ENCODE measurements around the gene CDCA8.

DNA sequence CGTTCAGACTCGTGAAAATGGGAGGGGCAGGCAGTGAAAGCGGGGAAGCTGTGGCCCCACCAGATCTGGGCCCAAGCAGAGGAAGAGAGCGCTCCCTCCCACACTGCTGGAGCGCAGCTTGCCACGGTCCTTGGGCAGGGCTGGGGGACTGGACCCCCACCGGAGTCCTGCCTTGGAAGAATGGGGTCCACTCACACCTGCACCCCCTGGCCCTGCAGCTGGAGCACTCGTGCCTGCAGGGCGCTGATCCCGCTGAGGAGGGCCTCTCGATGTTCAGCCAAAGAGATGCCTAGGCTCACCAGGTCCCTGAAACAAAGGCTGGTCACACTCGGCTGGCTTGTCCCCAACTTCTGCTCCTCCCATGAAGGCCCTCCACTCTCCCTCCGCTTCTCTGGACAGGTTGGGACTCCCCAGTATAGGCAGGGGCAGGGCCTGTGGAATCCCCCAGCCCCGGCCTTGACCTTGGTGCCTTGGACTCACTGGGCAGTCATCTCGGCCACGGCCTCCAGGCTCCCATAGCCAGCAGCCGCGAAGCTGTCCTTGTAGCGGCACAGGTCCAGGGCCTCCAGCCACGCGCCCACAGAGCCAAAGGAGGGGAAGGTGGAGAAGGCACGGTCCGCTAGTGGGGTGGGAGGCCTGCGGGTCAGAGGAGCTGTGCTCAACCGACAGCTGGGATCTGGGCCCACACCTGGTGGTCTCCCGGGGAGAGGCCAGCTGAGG, 26.0 kb downstream of the CDCA8 start:
- TF ChIP-seq, protein P1, sequence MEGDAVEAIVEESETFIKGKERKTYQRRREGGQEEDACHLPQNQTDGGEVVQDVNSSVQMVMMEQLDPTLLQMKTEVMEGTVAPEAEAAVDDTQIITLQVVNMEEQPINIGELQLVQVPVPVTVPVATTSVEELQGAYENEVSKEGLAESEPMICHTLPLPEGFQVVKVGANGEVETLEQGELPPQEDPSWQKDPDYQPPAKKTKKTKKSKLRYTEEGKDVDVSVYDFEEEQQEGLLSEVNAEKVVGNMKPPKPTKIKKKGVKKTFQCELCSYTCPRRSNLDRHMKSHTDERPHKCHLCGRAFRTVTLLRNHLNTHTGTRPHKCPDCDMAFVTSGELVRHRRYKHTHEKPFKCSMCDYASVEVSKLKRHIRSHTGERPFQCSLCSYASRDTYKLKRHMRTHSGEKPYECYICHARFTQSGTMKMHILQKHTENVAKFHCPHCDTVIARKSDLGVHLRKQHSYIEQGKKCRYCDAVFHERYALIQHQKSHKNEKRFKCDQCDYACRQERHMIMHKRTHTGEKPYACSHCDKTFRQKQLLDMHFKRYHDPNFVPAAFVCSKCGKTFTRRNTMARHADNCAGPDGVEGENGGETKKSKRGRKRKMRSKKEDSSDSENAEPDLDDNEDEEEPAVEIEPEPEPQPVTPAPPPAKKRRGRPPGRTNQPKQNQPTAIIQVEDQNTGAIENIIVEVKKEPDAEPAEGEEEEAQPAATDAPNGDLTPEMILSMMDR (conservative IDR thresholded peaks at IDR 0.05; ENCODE audit: low read depth in 2 of 2): no peak
- TF ChIP-seq CREB1 (CRISPR knock-in tag; IDR thresholded peaks at IDR 0.05; ENCODE audit: low read depth) (no peak), STAT1 (IDR thresholded peaks at IDR 0.05; ENCODE audit: unreplicated experiment) (no peak)
